AG04450 (cell line): Measurements from ENCODE around the gene KCNQ1OT1. TPM values are rescaled to one million over a fixed set of nuclear protein-coding genes. Genes with fewer than 3 reads are reported as not detected.

Source experiments
- CTCF ChIA-PET: fragments of 300-600, 350-600 bp; formaldehyde crosslinking; extraction: SDS; loops from one replicate; lab custom pipeline; 2022; ENCODE audit warnings: antibody characterized with exemption, inconsistent platforms; lab: Charles Lee
- POLR2A ChIA-PET: fragments of 350-600 bp; formaldehyde crosslinking; extraction: SDS; loops from one replicate; lab custom pipeline; 2021; ENCODE audit warnings: antibody characterized with exemption, inconsistent platforms; lab: Yijun Ruan, JAX
- DNase-seq: peaks from one replicate; pipeline ENCODE4 v3.0.0-alpha.2; 2011; ENCODE audit warnings: low read depth, low spot score
- H3K27ac ChIP-seq: one replicate; pipeline ENCODE4 v1.5.1; 2012; ENCODE audit warnings: low read depth, low read length, control low read depth
- H3K27me3 ChIP-seq: one replicate; pipeline ENCODE4 v1.6.0; 2012; ENCODE audit warnings: low read length; ENCODE audit not compliant: control insufficient read depth, insufficient read depth
- H3K4me3 ChIP-seq: 2 replicates; pipeline ENCODE4 v1.5.1; 2011; ENCODE audit warnings: mild to moderate bottlenecking, low read depth, low read length, control low read depth
- H3K9me3 ChIP-seq: 2 replicates; pipeline ENCODE4 v1.5.1; 2012; ENCODE audit warnings: low read length; ENCODE audit not compliant: control insufficient read depth, insufficient read depth
- CTCF ChIP-seq: IDR thresholded peaks from 2 replicates; pipeline ENCODE4 v1.5.1; 2011; ENCODE audit warnings: low read depth, low read length, control low read depth, inconsistent platforms
- polyA plus RNA-seq: library from polyadenylated mRNA; depleted of rRNA; stranded (reverse); fragments of >200 nt; gene quantifications from 2 replicates; pipeline ENCODE4 v1.2.3, GENCODE V29; 2011

The KCNQ1OT1 gene
- polyA plus RNA-seq, 1 experiment = 0.33 TPM

GRCh38 chr11:2737226-2737590 is 37.4 kb upstream of the KCNQ1OT1 start:
- peaks cover 5% of the 10 kb centered on the region; the same call in 1 of the 2 replicates for H3K9me3 ChIP-seq
- POLR2A ChIA-PET = no interaction called here
- no peak for TF ChIP-seq CTCF
- H3K27me3 ChIP-seq = no peaks in the 10 kb centered on the region
- H3K27ac ChIP-seq = no peak overlapping the region
- no peak overlapping the region for H3K4me3 ChIP-seq
- CTCF ChIA-PET = no interaction called here
- no peak for DNase-seq

GRCh38 chr11:2736577-2737225 is 36.9 kb upstream of the KCNQ1OT1 start:
- Histone ChIP-seq H3K9me3 (peaks cover 5% of the 10 kb centered on the region; the same call in 1 of the 2 replicates), H3K27ac (no peak overlapping the region), H3K27me3 (no peaks in the 10 kb centered on the region), H3K4me3 (no peak overlapping the region)
- ChIA-PET CTCF (no interaction called here), POLR2A (no interaction called here)
- no peak for TF ChIP-seq CTCF
- no peak for DNase-seq

GRCh38 chr11:2735053-2735589 is 35.3 kb upstream of the KCNQ1OT1 start:
- CTCF ChIA-PET = no interaction called here
- no peaks in the 10 kb centered on the region; the same call in 1 of the 2 replicates for H3K9me3 ChIP-seq
- DNase-seq = no peak
- POLR2A ChIA-PET = no interaction called here
- no peak overlapping the region for H3K4me3 ChIP-seq
- no peak overlapping the region for H3K27ac ChIP-seq
- no peak for TF ChIP-seq CTCF
- peaks cover under 1% of the 10 kb centered on the region for H3K27me3 ChIP-seq

- no peak for DNase-seq
- ChIA-PET CTCF (no interaction called here), POLR2A (no interaction called here)
- no peak overlapping the region for H3K4me3 ChIP-seq
- H3K9me3 ChIP-seq = no peaks in the 10 kb centered on the region; the same call in 1 of the 2 replicates
- no peak overlapping the region for H3K27ac ChIP-seq
- no peak for TF ChIP-seq CTCF
- peaks cover 6% of the 10 kb centered on the region for H3K27me3 ChIP-seq
Observed at GRCh38 chr11:2734181-2735052, 34.6 kb upstream of the KCNQ1OT1 start.
